GM12878 (cell line): ENCODE results near the gene ELP1.

ENCODE experiments used
- CREM ChIP-seq: IDR thresholded peaks from 2 replicates; pipeline ENCODE4 v1.6.1; 2014; ENCODE audit warnings: antibody characterized with exemption, low read depth
- YY1 ChIP-seq: IDR thresholded peaks from 2 replicates; pipeline ENCODE4 v1.6.1; 2011; ENCODE audit warnings: low read depth, mild to moderate bottlenecking, low read length
- TF ChIP-seq, protein P1 (sequence below): IDR thresholded peaks from 2 replicates; pipeline ENCODE4 v1.6.1; 2012; ENCODE audit warnings: low read length, inconsistent platforms

DNA sequence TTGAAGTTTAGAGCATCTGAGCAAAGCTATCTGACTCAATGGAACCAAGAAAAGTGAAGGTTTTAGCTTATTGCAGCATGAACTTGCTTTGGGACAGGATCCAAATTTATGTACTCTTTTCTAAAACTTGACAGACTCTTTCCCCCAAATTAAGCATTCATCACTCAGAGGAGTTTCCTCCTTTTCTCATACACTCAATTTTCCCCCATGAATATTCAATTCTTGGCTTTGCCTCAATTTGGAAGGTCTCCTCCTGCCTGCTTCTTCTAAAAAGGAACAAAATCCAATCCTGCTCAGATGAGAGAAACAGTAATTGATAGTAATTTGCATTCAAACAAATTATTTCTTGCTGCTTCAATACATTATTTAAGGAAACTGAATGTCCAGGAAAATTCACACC is 66.8 kb downstream of the ELP1 start:
- TF ChIP-seq YY1 (no peak), CREM (no peak)
- TF ChIP-seq, protein P1, sequence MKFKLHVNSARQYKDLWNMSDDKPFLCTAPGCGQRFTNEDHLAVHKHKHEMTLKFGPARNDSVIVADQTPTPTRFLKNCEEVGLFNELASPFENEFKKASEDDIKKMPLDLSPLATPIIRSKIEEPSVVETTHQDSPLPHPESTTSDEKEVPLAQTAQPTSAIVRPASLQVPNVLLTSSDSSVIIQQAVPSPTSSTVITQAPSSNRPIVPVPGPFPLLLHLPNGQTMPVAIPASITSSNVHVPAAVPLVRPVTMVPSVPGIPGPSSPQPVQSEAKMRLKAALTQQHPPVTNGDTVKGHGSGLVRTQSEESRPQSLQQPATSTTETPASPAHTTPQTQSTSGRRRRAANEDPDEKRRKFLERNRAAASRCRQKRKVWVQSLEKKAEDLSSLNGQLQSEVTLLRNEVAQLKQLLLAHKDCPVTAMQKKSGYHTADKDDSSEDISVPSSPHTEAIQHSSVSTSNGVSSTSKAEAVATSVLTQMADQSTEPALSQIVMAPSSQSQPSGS: no peak
